Islet of Langerhans (tissue), 1 donor: Measurements from ENCODE around the gene ZNF76.

Experiments
- FAIRE-seq: peaks from one replicate; lab custom pipeline; 2011; peaks lifted over from hg19 to GRCh38; lab: Jason Lieb, UNC

ZNF76 gene

DNA sequence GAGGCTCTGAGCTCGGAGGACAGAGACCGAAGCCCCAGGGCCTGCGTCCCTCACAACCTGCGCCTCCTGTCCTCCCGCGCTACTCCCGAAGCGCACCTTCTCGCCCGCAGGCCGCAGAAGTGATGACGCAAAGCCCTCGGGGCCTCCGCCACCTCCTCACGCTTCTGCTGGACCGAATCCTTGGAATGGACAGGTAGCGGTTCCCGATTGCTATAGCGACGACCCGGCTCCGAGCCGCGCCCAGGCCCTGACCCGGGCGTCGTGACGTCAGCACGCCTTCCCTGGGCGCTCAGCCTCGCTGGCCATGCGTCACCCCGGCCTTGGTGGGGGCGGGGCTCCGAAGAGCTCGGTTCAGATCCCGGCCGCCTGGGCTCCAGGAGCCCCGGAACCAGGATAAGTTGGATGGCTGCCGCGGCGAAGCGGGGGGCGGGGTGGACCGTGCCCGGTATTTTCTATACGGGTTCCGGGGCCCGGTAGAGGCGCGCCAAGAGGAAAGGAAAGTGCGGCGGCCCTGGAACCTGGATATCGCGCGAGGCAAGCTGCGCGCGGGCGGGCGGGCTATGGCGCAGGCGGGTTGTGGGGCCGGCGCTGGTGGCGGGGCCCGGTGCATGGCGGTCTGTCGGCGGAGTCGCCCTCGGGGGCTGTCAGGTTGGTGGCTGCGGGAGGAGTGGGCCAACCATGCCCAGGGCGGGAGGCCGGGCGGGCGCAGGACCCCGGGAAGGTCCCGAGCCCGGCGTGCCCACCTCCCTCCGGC, at the start of gene ZNF76:
TSS of gene ZNF76 (plus strand) at position 542 of the 754 bp plus-strand sequence. CDS start 21,417 bp downstream, outside the sequence.
- FAIRE-seq: no peak

DNA sequence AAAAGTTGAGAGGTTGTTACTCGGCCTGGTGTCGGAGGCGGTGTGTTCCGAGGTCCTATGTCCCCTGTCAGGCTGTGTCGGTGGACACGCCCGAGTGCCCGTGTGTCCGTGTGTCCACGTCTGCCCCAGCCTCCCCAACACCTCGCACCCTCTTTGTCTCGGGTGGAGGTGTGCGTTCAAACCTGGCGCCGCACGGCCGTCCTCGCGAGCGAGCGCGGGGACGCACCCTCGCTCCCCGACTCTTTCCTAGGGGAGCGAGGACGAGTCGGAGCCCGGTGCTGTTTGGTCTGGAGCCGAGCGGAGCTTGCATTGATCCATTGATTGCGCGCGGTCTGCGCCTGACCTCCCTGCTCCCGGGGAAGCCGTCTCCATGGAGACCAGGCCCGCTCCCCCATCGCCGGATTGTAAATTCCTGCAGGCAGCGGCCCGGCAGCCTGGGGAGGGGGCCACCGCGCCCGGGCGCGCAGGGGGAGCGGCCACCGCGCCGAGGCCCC, 46.2 kb upstream of the ZNF76 start:
- FAIRE-seq: no peak

DNA sequence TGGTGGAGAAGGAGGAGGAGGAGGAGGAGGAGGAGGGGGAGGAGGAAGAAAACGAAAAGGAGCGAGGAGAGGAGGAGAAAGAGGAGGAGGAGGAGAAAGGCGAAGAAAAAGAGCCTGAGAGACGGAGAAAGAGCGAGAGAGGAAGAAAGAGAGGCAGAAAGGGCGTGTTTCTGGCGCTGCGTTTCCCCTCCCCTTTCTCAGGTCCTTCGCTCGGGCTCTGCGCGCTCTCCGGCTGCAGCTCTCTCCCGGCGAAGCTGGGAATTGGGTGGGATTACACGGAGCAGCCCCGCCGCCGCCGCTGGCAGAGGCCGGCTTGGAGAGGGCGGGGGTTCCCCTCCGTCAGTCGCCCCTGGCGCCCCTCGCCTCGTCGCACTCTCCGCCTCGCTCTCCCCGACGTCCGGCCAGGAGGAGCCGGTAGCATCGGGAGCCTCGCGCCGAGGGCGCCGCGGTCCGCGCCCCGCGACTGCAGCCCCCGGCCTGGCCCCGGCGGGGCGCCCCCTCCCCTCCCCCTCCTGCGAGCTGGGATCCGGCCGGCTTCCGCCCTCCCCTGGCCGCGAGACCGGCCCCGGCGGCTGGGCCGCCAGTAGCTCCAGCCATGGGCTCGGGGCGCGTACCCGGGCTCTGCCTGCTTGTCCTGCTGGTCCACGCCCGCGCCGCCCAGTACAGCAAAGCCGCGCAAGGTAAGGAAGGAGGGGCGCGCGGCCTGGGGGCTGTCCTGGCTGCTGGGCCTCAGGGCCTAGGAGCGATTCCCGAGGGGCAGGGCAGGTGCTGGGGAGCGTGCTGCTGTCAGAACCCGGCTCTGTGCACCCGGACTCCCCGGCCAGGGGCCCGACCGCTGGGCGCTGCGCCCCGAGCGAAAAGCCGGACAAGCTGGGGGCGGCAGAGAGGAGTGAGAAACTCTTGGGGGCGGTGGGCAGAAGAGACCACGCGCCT, 45.4 kb upstream of the ZNF76 start, which contains the start of gene SCUBE3:
TSS of gene SCUBE3 (plus strand) at position 133 of the 933 bp plus-strand sequence. CDS start at position 596, 463 bp downstream.
- FAIRE-seq: no peak

DNA sequence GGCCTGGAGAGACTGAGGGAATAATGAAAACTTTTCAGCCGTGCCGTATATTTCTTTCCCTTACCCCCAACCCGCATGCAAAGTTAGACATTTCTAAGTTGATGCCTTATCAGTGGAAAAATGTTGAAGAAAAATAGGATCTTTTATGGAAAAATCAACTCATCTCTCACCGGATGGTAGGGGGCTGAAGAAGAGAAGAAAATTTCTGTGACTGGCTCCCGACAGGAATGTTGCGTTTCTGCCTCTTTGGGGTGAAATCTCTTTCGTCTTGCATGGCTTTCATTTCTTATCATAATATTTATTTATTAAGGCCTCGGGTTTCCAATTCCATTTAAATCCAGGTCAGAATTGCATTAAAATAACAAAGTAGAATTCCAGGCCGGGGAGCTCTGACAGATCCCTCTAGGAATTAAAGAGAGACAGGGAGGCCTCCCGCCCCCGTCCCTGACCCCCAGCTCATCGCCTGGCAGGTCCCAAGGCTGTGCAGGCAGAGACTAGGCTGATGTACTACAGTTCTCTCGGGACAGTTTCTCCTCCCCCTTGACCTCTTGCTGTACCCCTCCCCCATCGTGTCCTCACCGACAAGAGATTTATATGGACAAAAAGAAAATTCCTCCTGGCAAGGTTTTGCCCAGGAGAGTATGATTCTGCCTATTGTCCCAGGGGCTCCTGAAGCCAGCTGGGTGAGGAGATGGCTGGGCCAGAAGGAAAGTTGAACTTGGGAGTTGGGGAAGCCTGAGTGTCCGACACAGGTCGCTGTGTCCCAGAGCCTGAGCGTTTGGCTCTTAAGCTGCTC, 44.5 kb upstream of the ZNF76 start:
- FAIRE-seq: no peak

DNA sequence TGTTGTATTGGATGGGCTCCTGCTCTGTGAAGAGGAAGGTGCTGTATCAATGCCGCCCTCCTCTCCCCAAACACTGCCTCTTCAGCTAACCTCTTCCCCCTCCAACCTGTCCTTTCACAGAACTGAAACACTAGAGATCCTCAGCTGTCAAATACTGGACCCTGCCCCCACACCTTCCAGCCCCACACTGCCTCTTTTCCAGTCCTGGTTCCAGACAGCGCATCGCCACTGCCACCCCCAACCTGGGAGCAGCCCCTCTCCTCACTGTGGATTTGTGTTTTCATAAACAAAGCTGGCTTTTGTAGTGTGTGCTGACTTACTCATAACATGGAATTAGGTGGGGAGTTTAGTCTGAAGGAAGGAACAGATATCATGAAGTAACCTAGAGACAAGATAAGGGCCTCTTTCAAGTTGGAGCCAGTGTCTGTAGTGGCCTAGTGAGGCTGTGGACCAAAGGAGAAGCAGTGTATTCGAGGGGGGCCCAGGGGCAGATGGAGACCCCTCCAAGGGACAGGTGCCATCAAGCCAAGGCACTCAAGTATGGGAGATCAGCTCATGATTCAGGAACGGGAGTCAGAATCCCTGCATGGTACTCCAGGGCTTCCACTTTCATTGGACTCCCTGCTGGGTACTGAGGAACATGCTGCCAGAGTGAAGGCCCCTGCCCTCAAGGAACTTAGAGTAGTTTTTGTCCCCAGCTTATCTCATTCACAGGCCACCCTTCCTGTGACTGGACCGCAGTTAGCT, 43.7 kb upstream of the ZNF76 start:
- FAIRE-seq: no peak

DNA sequence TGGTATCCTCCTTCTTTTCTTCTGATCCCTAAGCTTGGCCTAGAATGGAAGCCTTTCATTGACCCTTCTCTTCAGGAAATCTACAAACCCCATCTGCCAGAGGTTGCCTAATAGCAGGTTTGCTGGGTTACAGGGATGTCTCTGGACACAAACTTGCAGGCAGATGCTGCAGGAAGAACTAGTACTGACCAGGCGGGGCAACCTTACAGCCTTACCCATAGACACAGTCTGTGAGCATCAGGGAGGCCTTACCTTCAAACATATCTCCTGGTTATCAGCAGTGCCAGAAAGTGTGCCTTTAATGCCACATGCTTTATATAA, 43.2 kb upstream of the ZNF76 start:
- no peak for FAIRE-seq

DNA sequence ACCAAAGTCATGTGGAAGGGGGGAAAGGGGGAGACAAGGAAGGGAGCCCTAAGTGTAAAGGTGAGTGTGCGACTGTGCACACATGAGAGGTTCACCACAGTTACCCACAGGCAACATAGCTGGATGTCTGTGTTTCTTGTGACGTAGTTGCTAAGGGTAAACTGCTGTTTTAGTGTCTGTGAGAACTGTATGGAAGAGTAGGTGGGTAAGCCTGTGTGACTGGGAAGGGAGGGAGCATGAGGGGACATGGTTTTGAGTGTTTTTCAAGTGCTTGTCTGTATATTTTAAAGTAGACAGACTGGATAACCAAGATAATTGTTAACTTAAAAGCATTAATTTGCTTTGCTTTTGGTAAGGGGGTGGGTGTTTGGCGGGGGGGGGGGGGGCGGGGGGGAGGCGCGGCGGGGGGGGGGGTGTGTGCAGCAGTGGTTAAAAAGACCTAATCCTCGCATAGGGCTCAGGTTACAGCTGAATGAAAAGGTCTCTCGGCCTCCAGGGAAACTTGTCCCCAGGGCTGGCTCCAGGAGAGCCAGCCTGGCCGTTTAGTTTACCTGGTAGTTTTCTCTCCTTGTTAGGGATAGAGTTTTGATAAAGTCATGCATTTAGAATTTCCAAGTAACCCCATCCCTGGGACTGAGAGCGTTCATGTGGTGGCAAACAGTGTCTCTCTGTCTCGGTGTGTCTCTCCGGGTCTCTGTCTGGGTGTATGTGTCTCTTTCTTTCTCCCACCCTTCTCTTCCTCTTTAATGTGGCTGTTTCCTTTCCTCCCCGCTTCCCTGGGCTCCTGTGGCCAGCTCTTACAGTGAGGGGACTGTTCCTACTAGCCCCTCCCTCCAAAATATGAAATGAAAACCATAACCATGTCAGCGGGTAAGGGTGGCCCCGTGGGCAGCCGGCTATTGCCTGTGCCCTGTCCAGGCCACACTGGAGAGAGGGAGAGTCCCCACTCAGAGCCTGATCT, 42.4 kb upstream of the ZNF76 start:
- no peak for FAIRE-seq

DNA sequence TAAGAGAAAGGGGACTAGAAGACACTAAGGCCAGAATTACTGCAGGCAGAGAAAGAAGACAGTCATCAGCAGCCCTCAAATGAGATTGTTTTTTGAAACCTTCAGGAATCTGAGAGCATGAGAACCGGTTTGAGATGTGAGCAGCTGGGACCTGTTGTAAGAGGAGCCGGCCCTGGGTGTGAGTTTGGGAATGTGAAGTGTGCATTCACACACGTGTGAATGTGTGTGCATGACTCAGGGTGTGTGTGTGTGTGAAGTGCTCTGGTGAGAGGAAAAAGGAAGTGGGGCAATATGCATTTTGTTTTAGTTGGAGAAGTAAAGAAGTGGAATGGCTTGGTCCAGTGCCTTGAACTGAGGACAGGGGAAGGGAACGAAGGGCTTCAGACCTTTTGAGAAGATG, 41.5 kb upstream of the ZNF76 start:
- no peak for FAIRE-seq

DNA sequence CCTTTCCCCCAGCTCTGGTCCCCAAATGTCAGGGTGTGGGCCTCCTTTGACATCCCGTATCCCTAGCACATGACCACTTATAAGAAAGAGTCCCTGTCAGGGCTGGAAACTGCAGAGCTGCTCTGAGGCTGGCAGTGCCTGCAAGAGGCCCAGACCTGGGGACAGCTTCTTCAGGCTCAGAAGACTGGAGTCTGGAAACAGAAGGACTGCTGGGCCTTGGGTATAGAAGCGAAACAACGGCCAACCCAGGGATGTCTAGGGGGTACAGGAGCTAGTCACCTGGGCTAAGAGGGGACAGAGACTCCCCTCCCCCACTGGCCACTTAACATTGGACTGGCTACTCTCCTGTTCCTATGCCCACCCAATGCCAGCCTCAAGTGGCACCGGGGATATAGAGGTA, 41.1 kb upstream of the ZNF76 start:
- FAIRE-seq: no peak

DNA sequence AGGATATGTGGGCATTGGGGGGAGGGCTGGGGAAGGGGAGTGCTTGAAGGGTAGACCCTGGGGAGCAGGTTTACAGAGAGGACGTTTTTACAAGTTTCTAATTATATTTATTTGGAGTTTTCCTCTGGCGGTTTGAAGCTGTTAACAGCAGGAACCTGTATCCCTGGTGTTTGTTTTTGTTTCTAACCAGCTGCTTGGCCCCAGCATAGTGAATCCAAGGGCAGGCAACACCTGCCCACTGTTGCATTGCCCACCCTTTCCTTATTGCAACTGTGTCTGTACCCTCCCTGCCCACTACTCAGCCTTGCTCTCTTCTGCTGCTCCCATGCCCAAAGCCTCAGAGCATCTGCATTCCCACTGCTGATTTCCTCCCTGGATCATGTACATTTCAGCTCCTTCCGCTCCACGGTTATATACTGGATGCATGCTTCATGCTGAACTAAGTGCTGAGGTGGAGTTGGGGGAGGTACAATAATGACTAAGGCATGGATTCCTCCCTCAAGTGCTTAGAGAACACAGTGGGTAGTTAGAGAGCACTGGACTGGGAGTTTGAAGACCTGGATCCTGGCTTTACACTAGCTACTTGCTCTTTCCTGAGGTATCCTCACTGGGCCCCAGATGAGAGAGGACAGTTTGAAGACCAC, 39.7 kb upstream of the ZNF76 start:
- no peak for FAIRE-seq

DNA sequence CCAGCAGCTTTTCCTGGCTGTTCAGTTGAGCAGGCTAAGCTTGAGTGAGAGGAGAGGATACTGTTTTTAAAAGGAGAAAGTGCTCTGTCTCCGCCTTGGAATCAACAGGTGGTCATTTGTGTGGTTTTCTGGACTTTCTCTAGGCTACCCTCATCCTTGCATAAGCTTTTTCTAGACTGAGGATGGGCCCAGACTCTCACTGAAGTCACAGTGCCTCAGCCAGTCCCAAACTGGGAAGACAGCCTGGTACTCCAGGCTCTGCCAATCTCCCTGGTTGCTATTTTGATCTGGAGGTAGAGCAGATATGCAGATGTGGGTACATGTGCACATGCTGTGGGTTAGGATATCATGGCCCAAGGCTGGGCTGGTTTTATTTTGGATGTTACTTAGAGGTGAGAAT, 38.8 kb upstream of the ZNF76 start:
- no peak for FAIRE-seq

DNA sequence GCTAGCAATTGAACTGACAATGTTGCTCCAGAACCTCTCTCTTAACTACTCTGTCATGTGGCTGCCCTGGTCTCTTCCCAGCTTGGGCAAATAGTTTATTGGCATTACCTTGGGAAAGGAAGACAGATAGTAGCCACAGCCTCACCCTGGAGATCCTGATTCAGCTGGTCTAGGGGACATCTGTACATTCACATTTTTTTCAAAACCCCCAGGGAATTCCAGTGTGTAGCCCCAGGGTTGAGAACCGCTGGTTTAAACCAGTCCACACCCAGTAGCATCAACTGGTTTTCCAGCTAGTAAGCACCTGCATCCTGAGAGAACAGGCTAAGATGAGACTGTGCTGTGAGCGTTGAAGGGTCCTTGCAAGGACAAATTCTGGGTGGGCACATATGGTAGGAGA, 36.1 kb upstream of the ZNF76 start:
- FAIRE-seq: no peak

DNA sequence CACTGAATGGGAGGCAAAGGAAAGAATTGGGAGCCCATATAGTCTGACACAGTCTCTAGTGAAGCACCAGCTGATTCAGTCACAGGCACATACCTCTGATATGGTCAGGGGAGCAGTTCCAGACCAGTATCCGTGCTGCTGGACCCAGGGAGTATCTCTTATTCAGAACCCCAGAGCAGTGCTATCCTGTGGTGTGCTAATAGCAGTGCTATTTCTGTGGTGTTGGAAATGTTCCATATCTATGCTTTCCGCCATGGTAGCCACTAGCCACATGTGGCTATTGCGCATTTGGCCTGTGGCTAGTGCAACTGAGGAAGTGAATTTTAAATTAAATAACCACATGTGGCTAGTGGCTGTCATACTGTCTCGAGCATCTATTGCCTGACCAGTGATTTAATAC, 34.8 kb upstream of the ZNF76 start:
- no peak for FAIRE-seq

DNA sequence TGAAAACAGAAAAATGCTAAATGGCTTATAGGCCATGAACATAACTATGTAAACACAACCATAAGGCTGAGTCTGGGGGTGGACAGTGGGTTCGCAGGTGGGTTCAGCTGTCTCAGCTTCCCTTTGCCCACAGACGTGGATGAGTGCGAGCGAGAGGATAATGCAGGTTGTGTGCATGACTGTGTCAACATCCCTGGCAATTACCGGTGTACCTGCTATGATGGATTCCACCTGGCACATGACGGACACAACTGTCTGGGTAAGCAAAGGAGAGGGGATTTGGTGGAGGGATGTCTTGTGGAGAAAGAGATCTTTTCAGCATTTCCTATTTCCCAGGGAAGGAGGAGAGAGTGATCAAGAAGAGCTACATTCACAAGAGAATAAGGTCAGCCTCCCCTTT, 31.1 kb upstream of the ZNF76 start:
- FAIRE-seq: no peak

DNA sequence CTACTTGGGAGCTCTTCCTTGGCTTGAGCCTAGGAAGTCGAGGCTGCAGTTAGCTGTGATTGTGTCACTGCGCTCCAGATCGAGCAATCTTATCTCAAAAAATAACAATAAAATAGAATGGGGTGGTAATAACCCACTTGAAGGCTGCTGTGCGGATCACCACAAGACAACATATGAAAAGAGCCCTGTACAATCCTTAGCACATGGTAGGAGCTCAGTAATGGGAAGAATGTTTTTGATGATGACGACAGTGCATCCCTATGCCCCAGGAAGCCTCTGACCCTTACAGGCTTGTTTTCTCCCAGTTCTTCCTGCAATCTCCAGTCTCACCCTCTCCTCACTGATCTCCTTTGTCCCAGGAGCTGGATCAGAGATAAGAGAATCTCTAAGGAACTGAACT, 30.2 kb upstream of the ZNF76 start:
- FAIRE-seq: no peak

DNA sequence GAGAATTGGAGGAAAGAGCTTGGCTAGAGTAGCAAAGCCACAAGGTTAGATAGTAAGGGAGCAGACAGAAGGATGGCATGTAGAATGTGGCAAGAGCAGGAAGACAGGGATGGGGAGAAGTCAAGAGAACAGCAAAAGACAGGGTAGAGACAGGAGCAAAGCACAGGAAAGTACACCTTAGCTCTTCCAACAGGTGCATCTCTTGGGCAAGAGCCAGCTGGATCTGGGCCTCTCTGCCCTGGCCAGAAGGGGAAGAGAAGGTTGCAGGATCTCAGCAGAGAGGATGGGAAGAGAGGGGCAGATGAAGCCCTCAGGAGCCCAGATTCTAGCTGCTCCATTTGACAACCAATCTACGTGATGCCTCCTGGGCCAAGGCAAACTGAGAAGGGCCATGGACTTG, 29.0 kb upstream of the ZNF76 start:
- FAIRE-seq: no peak

DNA sequence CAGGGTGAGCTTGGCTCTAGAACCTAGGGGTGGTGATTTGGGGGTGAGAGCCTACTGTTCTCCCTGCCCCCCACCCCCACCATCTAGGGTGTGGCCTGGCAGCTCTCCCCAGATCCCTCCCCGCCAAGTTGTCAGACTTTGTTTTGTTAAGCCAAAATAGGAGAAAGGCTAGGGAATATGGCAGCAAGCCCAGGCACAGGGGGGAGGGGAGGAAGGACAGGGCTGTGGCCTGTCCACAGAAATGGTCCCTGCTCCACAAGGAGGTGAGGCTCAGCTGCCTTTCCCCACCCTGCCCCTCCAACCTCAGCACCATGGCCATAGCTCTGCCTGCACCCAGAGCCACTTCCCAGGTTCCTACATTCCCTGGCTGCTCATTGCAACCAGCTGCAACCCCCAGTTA, 28.6 kb upstream of the ZNF76 start:
- FAIRE-seq: no peak

DNA sequence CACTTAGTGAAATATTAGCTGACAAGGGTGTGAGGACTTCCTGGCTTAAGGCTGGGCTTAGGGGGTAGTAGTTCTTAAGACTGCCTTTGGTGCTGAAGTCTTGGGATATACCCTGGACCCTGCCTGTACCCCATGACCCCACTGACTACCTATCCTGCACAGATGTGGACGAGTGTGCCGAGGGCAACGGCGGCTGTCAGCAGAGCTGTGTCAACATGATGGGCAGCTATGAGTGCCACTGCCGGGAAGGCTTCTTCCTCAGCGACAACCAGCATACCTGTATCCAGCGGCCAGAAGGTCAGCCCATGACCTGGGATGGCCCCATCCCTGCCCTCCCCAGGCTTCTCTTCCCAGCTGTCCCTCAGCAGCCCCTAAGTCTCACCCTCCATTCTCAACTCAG, 28.0 kb upstream of the ZNF76 start:
- FAIRE-seq: no peak

DNA sequence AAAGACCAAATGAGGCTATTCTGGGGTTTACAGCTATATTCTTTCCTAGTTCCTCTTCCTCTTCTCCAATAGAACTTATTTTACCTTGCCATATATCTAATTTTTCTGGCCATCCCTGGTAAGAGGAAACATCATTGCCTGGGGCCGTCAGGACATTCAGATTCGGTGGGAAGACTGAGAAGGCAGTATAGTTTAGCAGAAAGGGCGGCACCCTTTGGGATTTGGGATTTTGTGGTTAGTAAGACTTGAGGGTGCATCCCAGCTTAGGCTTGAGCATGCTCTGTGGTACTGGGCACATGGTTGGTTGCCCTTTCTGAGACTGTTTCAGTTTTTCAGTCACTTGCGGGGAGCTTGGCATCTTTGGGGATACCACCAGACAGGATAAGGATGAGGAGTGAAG, 24.6 kb upstream of the ZNF76 start:
- FAIRE-seq: no peak

DNA sequence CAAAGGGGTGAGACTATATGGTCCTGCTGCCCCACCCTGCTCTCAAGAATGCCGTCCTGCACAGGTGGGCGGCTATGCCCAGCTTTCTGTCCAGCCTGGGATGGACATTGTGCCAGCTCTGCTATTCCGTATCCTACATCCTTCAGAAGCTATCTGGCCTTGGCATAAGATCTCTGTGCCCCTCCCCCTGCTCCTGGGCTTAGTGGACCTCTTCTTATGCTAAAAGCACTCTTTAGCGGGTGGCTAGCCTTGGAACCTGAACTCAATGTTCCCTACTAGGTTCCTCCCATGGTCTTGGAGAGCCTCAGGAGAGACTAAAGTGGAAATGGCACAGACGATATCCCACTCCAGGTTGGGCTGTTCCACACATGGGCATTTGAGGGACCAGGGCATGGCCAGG, 23.3 kb upstream of the ZNF76 start:
- FAIRE-seq: no peak
